Breast epithelium (tissue), 4 donors: ENCODE data around the gene CCDC88B. TPM values are rescaled to one million over a fixed set of nuclear protein-coding genes. Genes with fewer than 3 reads are reported as not detected.

Experiments used
- DNase-seq, 2 donors: peaks; one replicate each; pipeline ENCODE4 v3.0.0-alpha.2; 2019; ENCODE audit warnings: low spot score in 2 of 2
- H3K27ac ChIP-seq, 2 donors: fragments of 200-600 bp; sonication (generic) in 1 of 2; one replicate each; pipeline ENCODE4 v1.5.1; 2016 to 2019; ENCODE audit warnings: mild to moderate bottlenecking in 1 of 2
- H3K27me3 ChIP-seq, 2 donors: fragments of 200-600 bp; sonication (generic) in 1 of 2; one replicate each; pipeline versions ENCODE4 v1.5.1 to v1.6.0; 2017 to 2019; ENCODE audit warnings: control low read depth in 1 of 2, mild to moderate bottlenecking in 1 of 2
- H3K36me3 ChIP-seq: fragments of 200-600 bp; one replicate; pipeline ENCODE4 v1.5.1; 2019
- H3K4me1 ChIP-seq, 2 donors: fragments of 200-600 bp; sonication (generic); one replicate each; pipeline ENCODE4 v1.5.1; 2016 to 2019; ENCODE audit warnings: control low read depth in 1 of 2
- H3K4me3 ChIP-seq, 3 donors: fragments of 200-600 bp; sonication (generic); 1 replicate in 2 of 3; 2 replicates in 1 of 3; pipeline ENCODE4 v1.5.1; 2016 to 2019; ENCODE audit warnings: mild to moderate bottlenecking in 3 of 3, moderate library complexity in 2 of 3
- H3K9me3 ChIP-seq, 2 donors: fragments of 200-600 bp; sonication (generic) in 1 of 2; one replicate each; pipeline ENCODE4 v1.5.1; 2016 to 2019; ENCODE audit warnings: control low read depth in 1 of 2
- CTCF ChIP-seq, 3 donors: fragments of 450-650 bp; IDR thresholded peaks; one replicate each; pipeline ENCODE4 v1.5.1; 2016 to 2017; ENCODE audit warnings: antibody characterized with exemption in 3 of 3, mild to moderate bottlenecking in 3 of 3, moderate library complexity in 3 of 3
- POLR2A ChIP-seq: fragments of 450-650 bp; IDR thresholded peaks from one replicate; pipeline ENCODE4 v1.6.1; 2016; ENCODE audit warnings: antibody characterized with exemption, mild to moderate bottlenecking, moderate library complexity
- POLR2AphosphoS5 ChIP-seq, 3 donors: sonication (generic); formaldehyde crosslinking; IDR thresholded peaks; one replicate each; pipeline ENCODE4 v1.6.1; 2017; ENCODE audit warnings: antibody characterized with exemption in 3 of 3
- intact Hi-C: fragments of 100-400 bp; cut with DNase I; formaldehyde crosslinking; loops from one replicate; pipeline ENCODE4 v1.15.1; 2023; ENCODE audit warnings: low total_unique reads
- total RNA-seq, 3 donors: library from RNA; depleted of rRNA; stranded (reverse); fragments of >200 nt; gene quantifications; one replicate each; pipeline ENCODE4 v1.1.0, GENCODE V29; 2016

The CCDC88B gene
- total RNA-seq, 3 donors from 2014 or later = 3.3 to 10.7 (median 5.9) TPM

- H3K36me3 ChIP-seq = no peaks in the 10 kb centered on the region
- intact Hi-C loops = no loop called here
- peaks cover 3 to 53% of the 10 kb centered on the region in 2 donors for H3K27me3 ChIP-seq
Measured at GRCh38 chr11:64296830-64297698, 42.9 kb upstream of the CCDC88B start.

GRCh38 chr11:64297699-64298358 is 42.2 kb upstream of the CCDC88B start:
- intact Hi-C loops = no loop called here
- no peak for DNase-seq
- Histone ChIP-seq H3K4me1 (peaks cover 13 to 15% of the 10 kb centered on the region in 2 donors), H3K27me3 (peaks cover 3 to 45% of the 10 kb centered on the region in 2 donors), H3K36me3 (no peaks in the 10 kb centered on the region), H3K9me3 (no peaks in the 10 kb centered on the region), H3K27ac (no peak overlapping the region), H3K4me3 (no peak overlapping the region)
- TF ChIP-seq POLR2A (no peak), CTCF (IDR thresholded peaks at IDR 0.05) (no peak), POLR2AphosphoS5 (IDR thresholded peaks at IDR 0.05) (no peak)

More at GRCh38 chr11:64296830-64297698, 42.9 kb upstream of the CCDC88B start:
- H3K27ac ChIP-seq = no peak overlapping the region
- no peak for DNase-seq
- H3K4me1 ChIP-seq = peaks cover 17 to 20% of the 10 kb centered on the region in 2 donors
- no peak overlapping the region for H3K4me3 ChIP-seq
- H3K9me3 ChIP-seq = no peaks in the 10 kb centered on the region
- TF ChIP-seq CTCF (IDR thresholded peaks at IDR 0.05) = no peak
- TF ChIP-seq POLR2AphosphoS5 (IDR thresholded peaks at IDR 0.05) = no peak
- no peak for TF ChIP-seq POLR2A

GRCh38 chr11:64298966-64299846 is 40.8 kb upstream of the CCDC88B start:
- intact Hi-C loops = no loop called here

GRCh38 chr11:64299847-64300648 is 40.0 kb upstream of the CCDC88B start, which contains the start of gene CATSPERZ:
CATSPERZ (plus strand) TSS chr11:64300358; CDS start chr11:64300411, 53 bp downstream.
- peaks cover 3 to 40% of the 10 kb centered on the region in 2 donors for H3K27me3 ChIP-seq
- H3K27ac ChIP-seq = no peak within 1 kb of the TSS
- DNase-seq = no peak
- H3K36me3 ChIP-seq = no peaks in the 10 kb centered on the region
- H3K4me1 ChIP-seq = peaks cover 13 to 15% of the 10 kb centered on the region in 2 donors
- no peaks in the 10 kb centered on the region for H3K9me3 ChIP-seq
- TF ChIP-seq CTCF (IDR thresholded peaks at IDR 0.05) = no peak
- no peak for TF ChIP-seq POLR2A
- no peak for TF ChIP-seq POLR2AphosphoS5 (IDR thresholded peaks at IDR 0.05)
- intact Hi-C loops = no loop called here
- H3K4me3 ChIP-seq = peak within 1 kb of the TSS; percentile 36 to 69 (median 47)

More at GRCh38 chr11:64298966-64299846, 40.8 kb upstream of the CCDC88B start:
- no peak for TF ChIP-seq CTCF (IDR thresholded peaks at IDR 0.05)
- H3K36me3 ChIP-seq = no peaks in the 10 kb centered on the region
- peaks cover 13 to 15% of the 10 kb centered on the region in 2 donors for H3K4me1 ChIP-seq
- DNase-seq = peak; percentile 39 to 67
- no peaks in the 10 kb centered on the region for H3K9me3 ChIP-seq
- peak overlapping the region; percentile 36 to 69 (median 47) for H3K4me3 ChIP-seq
- H3K27me3 ChIP-seq = peaks cover 3 to 40% of the 10 kb centered on the region in 2 donors
- H3K27ac ChIP-seq = no peak overlapping the region
